ENCODE data around the gene CAT. TPM values are rescaled to one million over a fixed set of nuclear protein-coding genes. Genes with fewer than 3 reads are reported as not detected.

The CAT gene
- total and polyA plus RNA-seq, 10 donors = 55.2 to 149 (median 110) TPM

DNA sequence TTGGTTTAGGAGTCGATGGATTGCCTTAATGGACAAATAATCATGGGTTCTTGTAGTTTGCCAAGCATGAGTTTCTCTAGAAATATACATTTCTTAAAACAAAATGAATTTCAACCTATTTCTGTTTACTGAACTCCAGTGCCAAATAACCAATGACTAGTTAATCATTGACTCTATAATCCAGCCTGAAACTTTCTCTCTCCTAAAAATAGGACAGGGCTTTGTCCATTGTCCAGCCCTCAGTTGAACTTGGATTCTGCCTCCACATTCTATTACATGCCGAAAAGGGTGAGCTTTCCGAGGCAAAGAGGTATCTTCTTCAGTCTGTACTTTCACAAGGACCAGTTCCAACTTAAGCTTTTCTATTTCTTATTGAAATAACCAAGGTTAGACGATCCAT, 23.2 kb upstream of the CAT start:
- no peak for TF ChIP-seq POLR2A (IDR thresholded peaks at IDR 0.05)
- no peak for TF ChIP-seq POLR2AphosphoS5 (IDR thresholded peaks at IDR 0.05)
- TF ChIP-seq, protein P1, sequence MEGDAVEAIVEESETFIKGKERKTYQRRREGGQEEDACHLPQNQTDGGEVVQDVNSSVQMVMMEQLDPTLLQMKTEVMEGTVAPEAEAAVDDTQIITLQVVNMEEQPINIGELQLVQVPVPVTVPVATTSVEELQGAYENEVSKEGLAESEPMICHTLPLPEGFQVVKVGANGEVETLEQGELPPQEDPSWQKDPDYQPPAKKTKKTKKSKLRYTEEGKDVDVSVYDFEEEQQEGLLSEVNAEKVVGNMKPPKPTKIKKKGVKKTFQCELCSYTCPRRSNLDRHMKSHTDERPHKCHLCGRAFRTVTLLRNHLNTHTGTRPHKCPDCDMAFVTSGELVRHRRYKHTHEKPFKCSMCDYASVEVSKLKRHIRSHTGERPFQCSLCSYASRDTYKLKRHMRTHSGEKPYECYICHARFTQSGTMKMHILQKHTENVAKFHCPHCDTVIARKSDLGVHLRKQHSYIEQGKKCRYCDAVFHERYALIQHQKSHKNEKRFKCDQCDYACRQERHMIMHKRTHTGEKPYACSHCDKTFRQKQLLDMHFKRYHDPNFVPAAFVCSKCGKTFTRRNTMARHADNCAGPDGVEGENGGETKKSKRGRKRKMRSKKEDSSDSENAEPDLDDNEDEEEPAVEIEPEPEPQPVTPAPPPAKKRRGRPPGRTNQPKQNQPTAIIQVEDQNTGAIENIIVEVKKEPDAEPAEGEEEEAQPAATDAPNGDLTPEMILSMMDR (IDR thresholded peaks at IDR 0.05 in 8 of 11, conservative IDR thresholded peaks at IDR 0.05 in 3 of 11) = no peak
- Histone ChIP-seq H3K36me3 (no peaks in the 10 kb centered on the region), H3K4me3 (no peak overlapping the region), H3K27me3 (replicated peaks in 1 of 7) (no peaks in the 10 kb centered on the region), H3K4me1 (peaks cover 0 to 23% (median 0%) of the 10 kb centered on the region in 6 donors), H3K9me3 (peaks cover 0 to 30% (median 21%) of the 10 kb centered on the region in 8 donors), H3K27ac (peak overlapping the region in 1 of 8 donors; percentile 72)
- 58 to 77% (median 74%) methylated on average over 4 of the region's 4 CpGs for WGBS, 5 donors
- no peak for DNase-seq
- intact Hi-C loops (cut with DNase I; ENCODE audit: low total_unique reads) = no loop called here

DNA sequence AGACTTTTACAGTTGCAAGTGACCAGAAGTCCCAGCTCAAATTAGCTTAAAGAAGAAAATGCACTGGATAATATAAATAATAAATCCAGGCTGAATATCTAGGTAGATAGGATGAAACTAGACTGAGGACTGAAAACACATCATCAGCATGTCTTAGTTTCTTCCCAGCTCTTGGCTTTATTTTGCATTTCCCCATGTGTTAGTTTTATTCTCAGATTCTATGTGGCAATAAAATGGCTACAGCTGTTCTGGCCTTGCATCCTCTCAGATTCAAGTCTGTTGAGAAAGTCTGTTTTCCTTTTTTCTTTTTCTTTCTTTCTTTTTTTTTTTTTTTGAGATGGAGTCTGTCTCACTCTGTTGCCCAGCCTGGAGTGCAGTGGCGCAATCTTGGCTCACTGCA, 22.6 kb upstream of the CAT start:
- no peaks in the 10 kb centered on the region for H3K27me3 ChIP-seq (replicated peaks in 1 of 7)
- no peak overlapping the region for H3K4me3 ChIP-seq
- no peak for TF ChIP-seq POLR2AphosphoS5 (IDR thresholded peaks at IDR 0.05)
- no peak for TF ChIP-seq POLR2A (IDR thresholded peaks at IDR 0.05)
- TF ChIP-seq, protein P1 (IDR thresholded peaks at IDR 0.05 in 8 of 11, conservative IDR thresholded peaks at IDR 0.05 in 3 of 11) = no peak
- no peak for DNase-seq
- WGBS, 5 donors = 4 to 67% (median 58%) methylated on average over 1 of the region's 1 CpG
- no peaks in the 10 kb centered on the region for H3K36me3 ChIP-seq
- H3K4me1 ChIP-seq = peaks cover 0 to 23% (median 0%) of the 10 kb centered on the region in 6 donors
- H3K9me3 ChIP-seq = peaks cover 0 to 30% (median 21%) of the 10 kb centered on the region in 8 donors
- intact Hi-C loops (cut with DNase I; ENCODE audit: low total_unique reads) = no loop called here
- H3K27ac ChIP-seq = peak overlapping the region in 3 of 8 donors; percentile 51 to 72 (median 71)

DNA sequence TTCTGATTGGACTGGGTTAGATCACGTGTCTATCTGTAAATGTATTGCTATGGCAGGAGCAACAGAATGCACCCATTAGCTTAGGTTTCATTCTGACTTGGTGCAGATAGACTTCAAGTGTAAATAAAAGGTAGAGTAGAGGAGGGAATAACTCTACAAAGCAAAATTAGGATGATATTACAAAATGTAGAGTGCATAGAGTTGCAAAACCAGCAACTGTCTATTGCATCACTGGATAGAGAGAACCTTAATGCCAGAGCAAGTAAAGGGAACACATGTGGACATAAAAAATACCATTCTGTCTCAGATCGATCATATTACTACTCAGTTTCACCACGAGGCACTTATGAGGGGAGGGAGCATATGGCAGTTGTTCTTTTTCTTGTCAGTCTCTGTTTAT, 22.0 kb upstream of the CAT start:
- WGBS, 5 donors = 28 to 57% (median 35%) methylated on average over 3 of the region's 3 CpGs
- peaks cover 0 to 30% (median 21%) of the 10 kb centered on the region in 8 donors for H3K9me3 ChIP-seq
- intact Hi-C loops (cut with DNase I; ENCODE audit: low total_unique reads) = no loop called here
- no peaks in the 10 kb centered on the region for H3K27me3 ChIP-seq (replicated peaks in 1 of 7)
- peak overlapping the region in 4 of 8 donors; percentile 27 to 72 (median 61) for H3K27ac ChIP-seq
- TF ChIP-seq POLR2AphosphoS5 (IDR thresholded peaks at IDR 0.05) (no peak), POLR2A (IDR thresholded peaks at IDR 0.05) (no peak)
- TF ChIP-seq, protein P1 (IDR thresholded peaks at IDR 0.05 in 8 of 11, conservative IDR thresholded peaks at IDR 0.05 in 3 of 11) = no peak
- H3K4me1 ChIP-seq = peaks cover 0 to 23% (median under 1%) of the 10 kb centered on the region in 6 donors
- no peaks in the 10 kb centered on the region for H3K36me3 ChIP-seq
- H3K4me3 ChIP-seq = no peak overlapping the region
- DNase-seq = no peak

DNA sequence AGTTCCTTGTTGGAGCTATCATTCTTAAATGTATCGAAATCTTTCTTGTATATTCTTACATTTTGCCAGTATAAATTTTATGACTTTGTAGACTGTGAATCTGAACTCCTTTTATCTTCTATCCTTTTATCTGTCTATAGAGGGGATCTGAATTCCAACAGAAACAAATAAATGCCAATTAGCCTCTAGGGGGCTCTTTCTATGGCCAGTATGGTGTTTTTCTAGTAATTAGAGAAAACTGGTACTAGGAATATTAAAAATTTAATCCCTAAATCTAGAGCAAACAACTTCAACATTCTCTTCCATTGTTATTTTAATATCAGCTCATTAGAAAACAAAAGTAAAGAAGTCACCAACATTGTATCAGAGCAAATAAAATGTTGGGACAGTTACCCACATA, 21.5 kb upstream of the CAT start:
- peaks cover 0 to 27% (median 3%) of the 10 kb centered on the region in 6 donors for H3K4me1 ChIP-seq
- no peak overlapping the region for H3K4me3 ChIP-seq
- TF ChIP-seq, protein P1 (IDR thresholded peaks at IDR 0.05 in 8 of 11, conservative IDR thresholded peaks at IDR 0.05 in 3 of 11) = peak in 1 of 11 experiments; percentile 21
- TF ChIP-seq POLR2AphosphoS5 (IDR thresholded peaks at IDR 0.05) = no peak
- 65 to 91% (median 85%) methylated on average over 1 of the region's 1 CpG for WGBS, 5 donors
- H3K36me3 ChIP-seq = no peaks in the 10 kb centered on the region
- intact Hi-C loops (cut with DNase I; ENCODE audit: low total_unique reads) = no loop called here
- H3K27me3 ChIP-seq (replicated peaks in 1 of 7) = no peaks in the 10 kb centered on the region
- peaks cover 0 to 26% (median 19%) of the 10 kb centered on the region in 8 donors for H3K9me3 ChIP-seq
- peak overlapping the region in 3 of 8 donors; percentile 27 to 72 (median 71) for H3K27ac ChIP-seq
- no peak for DNase-seq
